Testis (tissue), 3 donors: Measurements from ENCODE around the gene P2RY8. TPM values are rescaled to one million over a fixed set of nuclear protein-coding genes. Genes with fewer than 3 reads are reported as not detected.

Experiments used
- DNase-seq: peaks from one replicate; pipeline ENCODE4 v3.0.0-alpha.2; 2019
- H3K27ac ChIP-seq, 2 donors: fragments of 200-600 bp; sonication (generic); one replicate each; pipeline ENCODE4 v1.5.1; 2019
- H3K27me3 ChIP-seq: fragments of 200-600 bp; sonication (generic); one replicate; pipeline ENCODE4 v1.5.1; 2019
- H3K36me3 ChIP-seq: fragments of 200-600 bp; sonication (generic); one replicate; pipeline ENCODE4 v1.5.1; 2017; ENCODE audit warnings: low read depth; ENCODE audit errors: missing control alignments
- H3K4me1 ChIP-seq: fragments of 200-600 bp; sonication (generic); one replicate; pipeline ENCODE4 v1.5.1; 2019
- H3K4me3 ChIP-seq, 2 donors: fragments of 200-600 bp; sonication (generic); one replicate each; pipeline ENCODE4 v1.5.1; 2017 to 2019
- H3K9me3 ChIP-seq: fragments of 200-600 bp; sonication (generic); one replicate; pipeline ENCODE4 v1.5.1; 2017
- POLR2A ChIP-seq: fragments of 450-650 bp; IDR thresholded peaks from one replicate; pipeline ENCODE4 v1.6.1; 2017; ENCODE audit warnings: antibody characterized with exemption, mild to moderate bottlenecking, moderate library complexity
- WGBS, 2 donors: methylation state at CpG; one replicate each; pipeline ENCODE4 v1.1.5; 2018; 5-methylcytosine and 5-hydroxymethylcytosine counted together
- intact Hi-C: fragments of 100-400 bp; cut with DNase I; formaldehyde crosslinking; loops from one replicate; pipeline ENCODE4 v1.15.1; 2023; ENCODE audit warnings: low total_unique reads
- polyA plus RNA-seq: library from polyadenylated mRNA; stranded (reverse); fragments of 350-450 nt; fragmentation: Illumina TruSeq; extraction: RNeasy Lipid Tissue Mini Kit (QIAGEN cat#74804); gene quantifications from one replicate; pipeline ENCODE4 v1.2.3, GENCODE V29; 2014; ENCODE audit warnings: low read depth, low replicate concordance; ENCODE audit not compliant: insufficient read depth
- total RNA-seq, 2 donors: library from RNA; depleted of rRNA; stranded (reverse); fragments of >200 nt; gene quantifications; one replicate each; pipeline ENCODE4 v1.2.3, GENCODE V29; 2016
- TF ChIP-seq, protein P1 (sequence below), 3 experiments: fragments of 450-650 bp in 2 of 3; fragments of 200-600 bp in 1 of 3; sonication (generic) in 1 of 3; IDR thresholded peaks; one replicate each; pipeline ENCODE4 v1.5.1; 2016 to 2019; ENCODE audit warnings: antibody characterized with exemption in 3 of 3, mild to moderate bottlenecking in 2 of 3, moderate library complexity in 1 of 3

P2RY8 gene
- total and polyA plus RNA-seq, 3 donors from 2014 or later = 0.24 to 1.1 (median 0.50) TPM

DNA sequence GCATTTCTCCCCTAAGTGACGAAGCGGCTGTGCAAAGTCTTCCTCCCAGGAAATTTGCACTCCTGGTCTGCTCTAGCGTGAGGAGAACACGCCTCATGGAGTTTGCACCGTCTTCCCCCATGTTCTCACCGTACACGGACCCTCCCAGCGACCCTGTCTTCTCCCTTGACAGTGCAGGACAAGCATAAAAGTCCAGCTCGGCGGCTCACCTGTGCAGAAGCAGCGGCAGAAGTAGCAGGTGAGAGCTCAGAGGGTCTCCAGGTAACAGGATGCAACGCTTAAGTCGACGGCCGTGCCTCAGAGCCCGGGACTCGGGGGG is 314 bp downstream of the P2RY8 start:
- Histone ChIP-seq H3K27ac (peak overlapping the region in 1 of 2 donors; percentile 58), H3K27me3 (no peaks in the 10 kb centered on the region), H3K9me3 (no peaks in the 10 kb centered on the region), H3K4me1 (peaks cover 3% of the 10 kb centered on the region), H3K36me3 (no peaks in the 10 kb centered on the region), H3K4me3 (no peak overlapping the region)
- TF ChIP-seq, protein P1, sequence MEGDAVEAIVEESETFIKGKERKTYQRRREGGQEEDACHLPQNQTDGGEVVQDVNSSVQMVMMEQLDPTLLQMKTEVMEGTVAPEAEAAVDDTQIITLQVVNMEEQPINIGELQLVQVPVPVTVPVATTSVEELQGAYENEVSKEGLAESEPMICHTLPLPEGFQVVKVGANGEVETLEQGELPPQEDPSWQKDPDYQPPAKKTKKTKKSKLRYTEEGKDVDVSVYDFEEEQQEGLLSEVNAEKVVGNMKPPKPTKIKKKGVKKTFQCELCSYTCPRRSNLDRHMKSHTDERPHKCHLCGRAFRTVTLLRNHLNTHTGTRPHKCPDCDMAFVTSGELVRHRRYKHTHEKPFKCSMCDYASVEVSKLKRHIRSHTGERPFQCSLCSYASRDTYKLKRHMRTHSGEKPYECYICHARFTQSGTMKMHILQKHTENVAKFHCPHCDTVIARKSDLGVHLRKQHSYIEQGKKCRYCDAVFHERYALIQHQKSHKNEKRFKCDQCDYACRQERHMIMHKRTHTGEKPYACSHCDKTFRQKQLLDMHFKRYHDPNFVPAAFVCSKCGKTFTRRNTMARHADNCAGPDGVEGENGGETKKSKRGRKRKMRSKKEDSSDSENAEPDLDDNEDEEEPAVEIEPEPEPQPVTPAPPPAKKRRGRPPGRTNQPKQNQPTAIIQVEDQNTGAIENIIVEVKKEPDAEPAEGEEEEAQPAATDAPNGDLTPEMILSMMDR (IDR thresholded peaks at IDR 0.05) = no peak
- no peak for TF ChIP-seq POLR2A
- WGBS, 2 donors = 58 to 78% methylated on average over 12 to 17 of the region's 17 CpGs
- intact Hi-C loops = no loop called here
- no peak for DNase-seq

DNA sequence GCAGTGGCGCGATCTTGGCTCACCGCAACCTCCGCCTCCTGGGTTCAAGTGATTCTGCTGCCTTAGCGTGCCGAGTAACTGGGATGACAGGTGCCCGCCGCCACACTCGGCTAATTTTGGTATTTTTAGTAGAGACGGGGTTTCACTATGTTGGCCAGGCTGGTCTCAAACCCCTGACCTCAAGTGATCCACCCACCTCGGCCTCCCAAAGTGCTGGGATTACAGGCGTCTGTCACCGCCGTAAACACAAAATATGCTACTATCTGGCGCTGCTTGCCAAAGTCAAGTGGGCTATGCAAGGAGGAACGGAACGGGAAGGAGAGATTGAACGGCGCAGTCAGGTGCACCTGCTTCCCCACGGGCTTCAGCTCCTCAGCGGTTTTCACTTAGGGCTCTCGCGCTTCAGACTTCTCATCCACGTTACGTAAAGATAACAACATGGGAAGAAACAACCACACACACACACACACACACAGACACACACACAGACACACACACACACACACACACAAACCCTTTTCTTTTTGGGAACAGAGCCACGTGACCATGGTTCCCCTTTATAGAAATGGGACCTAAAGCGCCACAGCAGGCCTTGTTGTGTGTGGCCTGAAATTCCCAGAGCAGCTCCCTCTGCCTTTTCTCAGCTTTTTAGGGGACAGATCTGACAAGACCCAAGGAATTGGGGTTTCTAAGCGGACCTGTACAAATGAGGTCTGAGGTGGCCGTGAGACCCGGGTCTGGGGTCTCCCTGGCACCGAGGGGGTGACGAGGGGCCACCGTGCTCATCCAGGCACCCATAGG is 1.5 kb downstream of the P2RY8 start:
- Histone ChIP-seq H3K9me3 (no peaks in the 10 kb centered on the region), H3K4me1 (peaks cover 3% of the 10 kb centered on the region), H3K36me3 (no peaks in the 10 kb centered on the region), H3K27ac (no peak overlapping the region), H3K27me3 (no peaks in the 10 kb centered on the region), H3K4me3 (no peak overlapping the region)
- 36 to 49% methylated on average over 33 of the region's 33 CpGs for WGBS, 2 donors
- intact Hi-C loops = no loop called here
- peak; percentile 47 for DNase-seq
- no peak for TF ChIP-seq POLR2A
- TF ChIP-seq, protein P1 (IDR thresholded peaks at IDR 0.05) = no peak

DNA sequence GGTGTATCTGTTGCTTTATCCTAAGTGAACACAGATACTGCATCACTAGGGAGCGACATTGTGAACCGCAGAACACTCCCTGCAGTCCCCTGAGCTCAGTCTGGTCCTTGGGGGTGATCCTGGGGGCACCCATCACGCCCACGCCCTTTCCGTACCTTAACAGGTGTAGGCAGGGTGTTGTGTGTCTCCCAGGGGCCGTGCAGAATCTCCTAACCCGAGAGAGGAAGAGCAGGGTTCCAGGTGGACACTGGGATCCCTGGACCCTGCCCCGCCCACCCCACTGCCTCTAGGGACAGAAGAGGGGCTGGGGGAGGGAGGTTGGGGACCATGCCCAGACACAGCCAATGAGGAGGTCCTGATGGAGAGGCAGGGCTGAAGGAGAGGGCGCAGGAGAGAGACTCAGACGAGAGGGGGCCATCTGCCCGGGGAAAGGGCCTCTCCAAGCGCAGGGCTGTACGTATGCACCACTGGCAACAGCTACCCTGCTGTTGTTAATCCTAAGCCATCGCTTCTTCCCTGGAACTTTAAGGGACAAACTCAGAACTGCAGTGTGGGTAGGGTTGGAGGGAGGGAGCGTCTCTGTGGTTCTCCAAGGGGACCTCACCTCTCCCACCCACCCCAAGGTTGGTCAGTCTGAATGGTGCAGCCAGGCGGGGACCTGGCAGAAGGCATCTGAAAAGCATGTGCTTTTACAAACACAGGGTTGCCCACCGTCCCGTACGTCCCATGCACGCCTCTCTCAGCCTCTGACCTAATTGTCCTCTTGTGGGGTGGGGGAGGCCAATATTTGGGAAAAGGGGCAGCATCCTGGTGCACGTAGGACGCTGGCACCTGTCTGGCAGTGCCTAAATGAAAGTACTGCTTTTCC is 2.5 kb downstream of the P2RY8 start:
- H3K9me3 ChIP-seq = no peaks in the 10 kb centered on the region
- H3K36me3 ChIP-seq = no peaks in the 10 kb centered on the region
- 46 to 70% methylated on average over 20 to 22 of the region's 22 CpGs for WGBS, 2 donors
- H3K27ac ChIP-seq = no peak overlapping the region
- H3K4me1 ChIP-seq = peaks cover 3% of the 10 kb centered on the region
- H3K27me3 ChIP-seq = no peaks in the 10 kb centered on the region
- DNase-seq = no peak
- H3K4me3 ChIP-seq = no peak overlapping the region
- intact Hi-C loops = no loop called here
- TF ChIP-seq POLR2A = no peak
- TF ChIP-seq, protein P1 (IDR thresholded peaks at IDR 0.05) = no peak

DNA sequence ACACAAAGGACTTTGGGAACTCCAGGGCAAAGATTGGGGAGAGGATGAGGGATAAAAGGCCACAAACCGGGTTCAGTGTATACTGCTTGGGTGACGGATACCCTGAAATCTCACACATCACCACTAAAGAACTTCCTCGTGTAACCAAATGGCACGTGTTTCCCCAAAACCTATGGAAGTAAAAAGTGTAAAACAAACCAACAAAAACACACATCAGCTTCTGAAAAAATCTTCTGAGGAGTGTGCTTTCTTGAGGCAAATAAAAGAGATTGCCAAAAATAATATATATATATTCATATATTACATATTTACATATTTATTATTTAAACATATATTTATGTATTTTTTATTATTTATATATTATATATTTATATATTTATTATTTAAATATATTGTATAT is 3.9 kb downstream of the P2RY8 start:
- WGBS, 2 donors = 20 to 38% methylated on average over 4 of the region's 4 CpGs
- no peaks in the 10 kb centered on the region for H3K9me3 ChIP-seq

More for the DNA sequence above, 3.9 kb downstream of the P2RY8 start:
- Histone ChIP-seq H3K36me3 (no peaks in the 10 kb centered on the region), H3K27ac (no peak overlapping the region), H3K27me3 (no peaks in the 10 kb centered on the region), H3K4me3 (no peak overlapping the region), H3K4me1 (peaks cover 3% of the 10 kb centered on the region)
- TF ChIP-seq, protein P1 (IDR thresholded peaks at IDR 0.05) = no peak
- TF ChIP-seq POLR2A = no peak
- intact Hi-C loops = no loop called here
- no peak for DNase-seq
